ENCODE results near the gene SCGB1D1. TPM values are rescaled to one million over a fixed set of nuclear protein-coding genes. Genes with fewer than 3 reads are reported as not detected.

The SCGB1D1 gene
- total RNA-seq, 1 experiment from 2014 or later, result not detected

DNA sequence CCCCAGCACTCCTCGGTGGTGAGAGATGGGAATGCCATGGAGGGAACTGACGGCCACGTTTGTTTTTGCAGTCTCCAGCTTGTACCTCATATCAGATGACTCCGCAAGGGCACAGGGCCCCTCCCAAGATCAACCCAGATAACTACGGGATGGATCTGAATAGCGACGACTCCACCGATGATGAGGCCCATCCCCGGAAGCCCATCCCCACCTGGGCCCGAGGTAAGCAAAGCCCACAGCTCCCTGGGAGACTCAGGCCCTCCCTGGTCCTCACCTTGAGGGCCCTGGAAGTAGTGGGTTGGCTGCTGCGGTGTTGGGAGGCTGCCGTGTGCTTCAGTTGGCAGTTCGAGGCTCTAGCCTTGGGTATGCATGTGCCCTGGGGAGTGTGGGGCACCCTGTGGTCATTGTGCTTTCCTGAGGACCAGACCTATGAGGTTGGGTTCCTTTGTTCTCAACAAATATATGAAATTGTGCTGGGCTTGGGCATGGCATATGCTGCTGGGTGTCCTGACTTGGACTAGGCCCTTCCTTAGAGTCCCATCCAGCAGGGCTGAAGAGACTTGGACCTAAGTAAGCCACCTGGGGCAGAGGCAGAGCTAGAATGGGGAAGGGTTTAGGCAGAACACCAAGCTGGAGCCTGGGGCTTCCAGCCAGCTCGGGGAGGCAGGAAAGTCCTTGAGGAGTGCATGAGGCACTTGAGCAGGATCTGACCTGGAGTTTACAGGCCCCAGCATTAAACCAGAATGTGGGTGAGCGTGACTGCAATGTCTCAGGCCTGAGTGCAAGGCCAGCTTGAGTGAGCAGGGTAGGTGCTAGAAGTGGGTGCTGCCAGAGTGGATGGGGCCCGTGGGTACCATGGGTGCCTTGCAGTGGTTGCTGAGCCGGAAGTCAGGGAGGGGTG lies 39.8 kb upstream of the SCGB1D1 start:
- no peaks in the 10 kb centered on the region for H3K4me1 ChIP-seq (replicated peaks; ENCODE audit: insufficient read depth)
- intact Hi-C loops (cut with micrococcal nuclease; ENCODE audit: unreplicated experiment), result no loop called here
- no peaks in the 10 kb centered on the region for H3K79me2 ChIP-seq (ENCODE audit: low read depth)
- H3F3A ChIP-seq (ENCODE audit: insufficient read depth, low read depth), result peaks cover 18% of the 10 kb centered on the region
- no peak overlapping the region for H3K27ac ChIP-seq
- CTCF ChIA-PET, result no interaction called here
- H3K4me2 ChIP-seq, result no peak overlapping the region
- no TSS peak for BruUV-seq (replicated peaks)
- no peak for DNase-seq
- H3K27me3 ChIP-seq (ENCODE audit: insufficient read depth, low read depth), result no peaks in the 10 kb centered on the region
- H2AFZ ChIP-seq, result no peak overlapping the region
- H3K36me3 ChIP-seq (ENCODE audit: low read depth), result peaks cover 38% of the 10 kb centered on the region
- no peaks in the 10 kb centered on the region for H3K9me2 ChIP-seq (ENCODE audit: insufficient read depth)
- POLR2A ChIA-PET (ENCODE audit: unreplicated experiment), result no interaction called here
- peaks cover 9% of the 10 kb centered on the region; the same call in 1 of the 2 replicates for H4K20me1 ChIP-seq (ENCODE audit: insufficient read depth)
- H3K9me3 ChIP-seq (ENCODE audit: insufficient read depth, low read depth), result no peaks in the 10 kb centered on the region
- TF ChIP-seq, protein P1, sequence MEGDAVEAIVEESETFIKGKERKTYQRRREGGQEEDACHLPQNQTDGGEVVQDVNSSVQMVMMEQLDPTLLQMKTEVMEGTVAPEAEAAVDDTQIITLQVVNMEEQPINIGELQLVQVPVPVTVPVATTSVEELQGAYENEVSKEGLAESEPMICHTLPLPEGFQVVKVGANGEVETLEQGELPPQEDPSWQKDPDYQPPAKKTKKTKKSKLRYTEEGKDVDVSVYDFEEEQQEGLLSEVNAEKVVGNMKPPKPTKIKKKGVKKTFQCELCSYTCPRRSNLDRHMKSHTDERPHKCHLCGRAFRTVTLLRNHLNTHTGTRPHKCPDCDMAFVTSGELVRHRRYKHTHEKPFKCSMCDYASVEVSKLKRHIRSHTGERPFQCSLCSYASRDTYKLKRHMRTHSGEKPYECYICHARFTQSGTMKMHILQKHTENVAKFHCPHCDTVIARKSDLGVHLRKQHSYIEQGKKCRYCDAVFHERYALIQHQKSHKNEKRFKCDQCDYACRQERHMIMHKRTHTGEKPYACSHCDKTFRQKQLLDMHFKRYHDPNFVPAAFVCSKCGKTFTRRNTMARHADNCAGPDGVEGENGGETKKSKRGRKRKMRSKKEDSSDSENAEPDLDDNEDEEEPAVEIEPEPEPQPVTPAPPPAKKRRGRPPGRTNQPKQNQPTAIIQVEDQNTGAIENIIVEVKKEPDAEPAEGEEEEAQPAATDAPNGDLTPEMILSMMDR (conservative IDR thresholded peaks at IDR 0.05), result no peak
- no peak overlapping the region for H3K4me3 ChIP-seq

DNA sequence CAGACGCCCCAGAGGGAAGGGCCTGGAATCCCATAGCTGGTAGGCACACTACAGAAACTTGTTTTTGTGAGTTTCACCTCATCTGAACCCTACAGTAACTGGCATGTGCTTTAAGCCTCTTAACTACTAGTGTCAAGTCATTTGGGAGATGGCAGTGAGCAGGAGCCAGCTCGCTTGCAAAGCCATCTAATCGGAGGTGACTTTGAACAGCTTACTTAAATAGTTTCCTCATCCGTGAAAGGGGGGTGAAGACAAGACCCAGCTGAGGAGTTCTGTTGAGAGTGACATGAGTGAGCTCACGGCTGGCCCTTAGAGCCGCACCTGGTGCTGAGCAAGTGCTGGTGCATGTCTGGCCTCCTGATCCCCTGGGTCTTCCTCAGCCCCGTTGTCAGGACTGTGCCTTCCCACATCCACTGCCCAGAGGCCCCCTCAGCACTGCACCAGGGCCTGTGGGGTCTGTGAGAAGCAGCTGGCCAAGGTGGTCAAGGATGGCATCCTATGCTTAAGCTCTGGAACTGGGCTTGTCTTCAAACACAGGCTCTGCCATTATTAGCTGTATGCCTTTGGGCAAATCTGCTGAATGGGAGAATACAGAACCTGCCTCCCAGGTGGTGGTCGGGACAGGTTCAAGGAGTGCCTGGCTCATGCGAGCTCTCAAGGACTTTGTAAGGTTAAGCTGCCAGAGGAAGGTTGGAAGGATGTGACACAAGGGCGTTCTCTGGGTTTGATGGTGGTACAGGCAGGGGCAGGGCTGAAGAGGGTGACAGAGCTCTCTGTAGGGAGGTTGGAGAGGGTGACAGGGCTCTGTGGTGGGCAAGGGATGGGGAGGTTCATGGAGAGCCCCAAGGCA lies 38.9 kb upstream of the SCGB1D1 start:
- BruUV-seq (replicated peaks), result no TSS peak
- Histone ChIP-seq H4K20me1 (ENCODE audit: insufficient read depth) (peaks cover 9% of the 10 kb centered on the region; the same call in 1 of the 2 replicates), H3K9me3 (ENCODE audit: insufficient read depth, low read depth) (no peaks in the 10 kb centered on the region), H3K27ac (no peak overlapping the region), H3K4me1 (replicated peaks; ENCODE audit: insufficient read depth) (no peaks in the 10 kb centered on the region), H2AFZ (no peak overlapping the region), H3K4me2 (no peak overlapping the region), H3K4me3 (no peak overlapping the region), H3K9me2 (ENCODE audit: insufficient read depth) (no peaks in the 10 kb centered on the region), H3K36me3 (ENCODE audit: low read depth) (peaks cover 36% of the 10 kb centered on the region; the same call in 1 of the 2 replicates), H3K27me3 (ENCODE audit: insufficient read depth, low read depth) (no peaks in the 10 kb centered on the region), H3F3A (ENCODE audit: insufficient read depth, low read depth) (peaks cover 18% of the 10 kb centered on the region), H3K79me2 (ENCODE audit: low read depth) (no peaks in the 10 kb centered on the region)
- no peak for DNase-seq
- CTCF ChIA-PET, result no interaction called here
- intact Hi-C loops (cut with micrococcal nuclease; ENCODE audit: unreplicated experiment), result no loop called here
- POLR2A ChIA-PET (ENCODE audit: unreplicated experiment), result no interaction called here
- no peak for TF ChIP-seq EZH2 (IDR thresholded peaks at IDR 0.05; ENCODE audit: low read depth)
- TF ChIP-seq, protein P1 (conservative IDR thresholded peaks at IDR 0.05), result no peak

DNA sequence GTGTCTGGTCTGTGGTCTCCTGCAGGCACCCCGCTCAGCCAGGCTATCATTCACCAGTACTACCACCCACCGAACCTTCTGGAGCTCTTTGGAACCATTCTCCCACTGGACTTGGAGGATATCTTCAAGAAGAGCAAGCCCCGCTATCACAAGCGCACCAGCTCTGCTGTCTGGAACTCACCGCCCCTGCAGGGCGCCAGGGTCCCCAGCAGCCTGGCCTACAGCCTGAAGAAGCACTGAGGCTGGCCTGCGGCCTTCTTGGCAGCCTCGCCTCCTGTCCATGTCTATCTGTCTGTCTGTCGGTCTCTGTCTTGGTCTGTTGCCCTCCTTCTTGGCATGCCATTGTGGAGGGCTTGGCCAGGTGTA lies 38.3 kb upstream of the SCGB1D1 start:
- Histone ChIP-seq H3K27ac (no peak overlapping the region), H3K4me3 (no peak overlapping the region), H3F3A (ENCODE audit: insufficient read depth, low read depth) (peaks cover 18% of the 10 kb centered on the region), H3K36me3 (ENCODE audit: low read depth) (peaks cover 36% of the 10 kb centered on the region; the same call in 1 of the 2 replicates), H4K20me1 (ENCODE audit: insufficient read depth) (peaks cover 9% of the 10 kb centered on the region; the same call in 1 of the 2 replicates), H3K4me1 (replicated peaks; ENCODE audit: insufficient read depth) (no peaks in the 10 kb centered on the region), H3K4me2 (no peak overlapping the region), H2AFZ (no peak overlapping the region), H3K27me3 (ENCODE audit: insufficient read depth, low read depth) (no peaks in the 10 kb centered on the region), H3K9me2 (ENCODE audit: insufficient read depth) (no peaks in the 10 kb centered on the region), H3K79me2 (ENCODE audit: low read depth) (no peaks in the 10 kb centered on the region), H3K9me3 (ENCODE audit: insufficient read depth, low read depth) (no peaks in the 10 kb centered on the region)
- no peak for DNase-seq
- POLR2A ChIA-PET (ENCODE audit: unreplicated experiment), result no interaction called here
- CTCF ChIA-PET, result no interaction called here
- intact Hi-C loops (cut with micrococcal nuclease; ENCODE audit: unreplicated experiment), result no loop called here
- no peak for TF ChIP-seq EZH2 (IDR thresholded peaks at IDR 0.05; ENCODE audit: low read depth)
- TF ChIP-seq, protein P1 (conservative IDR thresholded peaks at IDR 0.05), result no peak
- no TSS peak for BruUV-seq (replicated peaks)
